Right ventricle myocardium superior (tissue), 1 donor: ENCODE data around the gene FBXO47. TPM values are rescaled to one million over a fixed set of nuclear protein-coding genes. Genes with fewer than 3 reads are reported as not detected.

Experiments used
- ATAC-seq: fragments of 200-7000 bp; cut with Tn5 transposase; one replicate; pipeline ENCODE4 v1.9.1; 2020; ENCODE audit warnings: mild to moderate bottlenecking; ENCODE audit not compliant: poor library complexity
- DNase-seq: peaks from one replicate; pipeline ENCODE4 v3.0.0-alpha.2; 2020
- intact Hi-C: fragments of 100-400 bp; cut with DNase I; formaldehyde crosslinking; loops from one replicate; pipeline ENCODE4 v1.11.2; 2022
- microRNA-seq: library from miRNA; unstranded; fragments of <30 nt; microRNA quantifications from one replicate; pipeline ENCODE4 v1.2.0, GENCODE V29; 2020
- total RNA-seq: library from RNA; stranded (reverse); fragmentation: NEBNext Ultra II Directional; extraction: Animal tissue kit (Norgen Biotek cat#: 25700); gene quantifications from one replicate; pipeline ENCODE4 v1.2.1, GENCODE V29; 2021
- donor health status: DM: no; HTN: yes; CAD: no; lungs with severe emphysema.

Gene FBXO47
- total RNA-seq, 1 donor from 2014 or later, result not detected

GRCh38 chr17:38893113-38893512 is 74.1 kb downstream of the FBXO47 start:
- no peak for DNase-seq
- intact Hi-C loops, result no loop called here

GRCh38 chr17:38892620-38893019 is 74.6 kb downstream of the FBXO47 start:
- no peak for DNase-seq
- intact Hi-C loops, result no loop called here
- ATAC-seq, result no peak

More at GRCh38 chr17:38893113-38893512, 74.1 kb downstream of the FBXO47 start:
- no peak for ATAC-seq

- ATAC-seq (no peak), DNase-seq (no peak)
- intact Hi-C loops, result no loop called here
Measured at GRCh38 chr17:38892083-38892482, 75.1 kb downstream of the FBXO47 start.

- intact Hi-C loops, result no loop called here
- no peak for DNase-seq
- ATAC-seq, result no peak
Measured at GRCh38 chr17:38891441-38891840, 75.8 kb downstream of the FBXO47 start.

GRCh38 chr17:38890410-38890746 is 76.8 kb downstream of the FBXO47 start:
- ATAC-seq (no peak), DNase-seq (no peak)
- intact Hi-C loops, result no loop called here

GRCh38 chr17:38889745-38890409 is 77.3 kb downstream of the FBXO47 start:
- intact Hi-C loops, result no loop called here
- no peak for DNase-seq
- ATAC-seq, result no peak

- intact Hi-C loops, result no loop called here
- DNase-seq (no peak), ATAC-seq (no peak)
Measured at GRCh38 chr17:38888842-38889241, 78.4 kb downstream of the FBXO47 start.

GRCh38 chr17:38886643-38887010 is 80.6 kb downstream of the FBXO47 start:
- DNase-seq (no peak), ATAC-seq (no peak)
- intact Hi-C loops, result no loop called here

Small RNAs within 50 kb of the gene (microRNA-seq; reads per million reads assigned to microRNA genes)
- not detected for gene MIR6779

Other genes starting within 250 kb of the FBXO47 start
- gene CISD3, start 237.1 kb downstream of the FBXO47 start, total RNA-seq, result 82.5 TPM
- gene PCGF2, start 219.1 kb downstream of the FBXO47 start, total RNA-seq, result 22.2 TPM
- 154 TPM for gene PSMB3, start 214.7 kb downstream of the FBXO47 start, total RNA-seq
- 41.9 TPM for gene PIP4K2B, start 167.8 kb downstream of the FBXO47 start, total RNA-seq
- gene CWC25, start 142.1 kb downstream of the FBXO47 start, total RNA-seq, result 7.6 TPM
- 767 TPM for gene RPL23, start 113.7 kb downstream of the FBXO47 start, total RNA-seq
- 31.7 TPM for gene LASP1, start 97.3 kb downstream of the FBXO47 start, total RNA-seq
- gene PLXDC1, start 184.2 kb upstream of the FBXO47 start, total RNA-seq, result 14.1 TPM
- not detected for gene ARL5C, start 198.8 kb upstream of the FBXO47 start, total RNA-seq
- 4.6 TPM for gene CACNB1, start 230.3 kb upstream of the FBXO47 start, total RNA-seq
- 934 TPM for gene RPL19, start 232.9 kb upstream of the FBXO47 start, total RNA-seq